K562 (cell line): ENCODE results near the gene HOXA4.

Source experiments
- EP400 ChIP-seq: fragments of 450-650 bp; IDR thresholded peaks from 2 replicates; pipeline ENCODE4 v1.6.1; 2017; ENCODE audit warnings: antibody characterized with exemption, mild to moderate bottlenecking, moderate library complexity
- FOXM1 ChIP-seq, 2 experiments: fragments of 450-650 bp in 1 of 2; sonication (generic) in 1 of 2; formaldehyde crosslinking in 1 of 2; IDR thresholded peaks; 2 replicates each; pipeline versions ENCODE4 v1.6.1 to v1.9.0; 2017 to 2022; ENCODE audit warnings: low read depth in 2 of 2, mild to moderate bottlenecking in 2 of 2, missing genetic modification reagents in 1 of 2, moderate library complexity in 1 of 2
- POLR2A ChIP-seq: fragments of 450-650 bp; conservative IDR thresholded peaks from 2 replicates; pipeline ENCODE4 v1.6.1; 2016
- POLR2AphosphoS5 ChIP-seq: IDR thresholded peaks from 2 replicates; pipeline ENCODE4 v1.6.1; 2011; ENCODE audit warnings: mild to moderate bottlenecking, low read depth, low read length, moderate library complexity; ENCODE audit not compliant: control insufficient read depth, insufficient read depth
- SP2 ChIP-seq: IDR thresholded peaks from 2 replicates; pipeline ENCODE4 v1.6.1; 2011; ENCODE audit warnings: mild to moderate bottlenecking, low read depth, low read length, moderate library complexity; ENCODE audit not compliant: poor library complexity, severe bottlenecking; ENCODE audit errors: extremely low read depth
- ZNF436 ChIP-seq: fragments of 250-450, 450-650 bp; sonication (Bioruptor Pico); formaldehyde crosslinking; IDR thresholded peaks from 2 replicates; pipeline ENCODE4 v1.7.0; 2020; ENCODE audit warnings: mild to moderate bottlenecking
- TF ChIP-seq, protein P1 (sequence below): sonication (generic); formaldehyde crosslinking; IDR thresholded peaks from 2 replicates; pipeline ENCODE4 v1.9.0; 2022; ENCODE audit warnings: mild to moderate bottlenecking, missing genetic modification reagents
- TF ChIP-seq, protein P2 (sequence below), 3 experiments: IDR thresholded peaks in 2 of 3; conservative IDR thresholded peaks in 1 of 3; 2 replicates each; pipeline ENCODE4 v1.5.1; 2011 to 2012; ENCODE audit warnings: low read length in 3 of 3, mild to moderate bottlenecking in 3 of 3, control low read depth in 2 of 3, improper control_type of control experiment in 1 of 3, inconsistent platforms in 1 of 3, low read depth in 1 of 3, mixed read lengths in 1 of 3, moderate library complexity in 1 of 3; ENCODE audit not compliant: insufficient read depth in 2 of 3

DNA sequence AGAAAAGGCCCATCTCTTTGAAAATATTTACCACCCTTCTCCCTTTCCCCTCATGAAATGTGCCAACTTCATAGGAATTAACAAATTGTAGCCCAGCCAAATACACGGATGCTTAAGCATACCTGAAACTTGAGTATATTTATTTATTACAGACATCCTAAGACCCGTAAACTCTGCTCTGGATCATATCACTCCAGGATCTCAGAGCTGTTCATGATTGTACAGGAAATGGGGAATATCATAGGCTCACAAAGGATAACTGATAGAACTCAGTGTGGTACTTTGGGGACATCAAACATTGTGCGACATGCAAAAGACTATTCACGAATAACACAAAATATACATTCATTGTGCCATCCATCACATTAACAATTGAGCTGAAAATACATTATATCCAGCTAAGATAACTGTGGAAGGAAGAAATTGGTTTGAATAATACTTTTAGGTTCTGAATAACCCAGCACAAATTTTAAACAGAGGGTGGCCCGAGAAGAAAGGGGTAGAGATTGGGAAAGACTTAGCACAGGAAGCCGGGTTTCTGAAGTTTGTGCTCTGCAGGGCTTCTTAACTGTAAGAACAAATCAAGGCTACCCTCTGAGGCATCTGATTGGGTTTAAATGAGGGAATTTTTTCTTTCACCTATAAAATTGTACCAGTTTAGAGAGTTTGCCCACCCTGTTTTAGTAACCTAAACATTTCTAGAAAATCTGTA, 37.2 kb downstream of the HOXA4 start:
- no peak for TF ChIP-seq SP2
- TF ChIP-seq EP400: no peak
- no peak for TF ChIP-seq POLR2AphosphoS5
- no peak for TF ChIP-seq FOXM1 (IDR thresholded peaks at IDR 0.05; ENCODE audit: low read depth)
- TF ChIP-seq FOXM1 (CRISPR knock-in tag; IDR thresholded peaks at IDR 0.05; ENCODE audit: low read depth): no peak
- TF ChIP-seq, protein P1, sequence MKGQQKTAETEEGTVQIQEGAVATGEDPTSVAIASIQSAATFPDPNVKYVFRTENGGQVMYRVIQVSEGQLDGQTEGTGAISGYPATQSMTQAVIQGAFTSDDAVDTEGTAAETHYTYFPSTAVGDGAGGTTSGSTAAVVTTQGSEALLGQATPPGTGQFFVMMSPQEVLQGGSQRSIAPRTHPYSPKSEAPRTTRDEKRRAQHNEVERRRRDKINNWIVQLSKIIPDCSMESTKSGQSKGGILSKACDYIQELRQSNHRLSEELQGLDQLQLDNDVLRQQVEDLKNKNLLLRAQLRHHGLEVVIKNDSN (CRISPR knock-in tag): no peak
- TF ChIP-seq, protein P2, sequence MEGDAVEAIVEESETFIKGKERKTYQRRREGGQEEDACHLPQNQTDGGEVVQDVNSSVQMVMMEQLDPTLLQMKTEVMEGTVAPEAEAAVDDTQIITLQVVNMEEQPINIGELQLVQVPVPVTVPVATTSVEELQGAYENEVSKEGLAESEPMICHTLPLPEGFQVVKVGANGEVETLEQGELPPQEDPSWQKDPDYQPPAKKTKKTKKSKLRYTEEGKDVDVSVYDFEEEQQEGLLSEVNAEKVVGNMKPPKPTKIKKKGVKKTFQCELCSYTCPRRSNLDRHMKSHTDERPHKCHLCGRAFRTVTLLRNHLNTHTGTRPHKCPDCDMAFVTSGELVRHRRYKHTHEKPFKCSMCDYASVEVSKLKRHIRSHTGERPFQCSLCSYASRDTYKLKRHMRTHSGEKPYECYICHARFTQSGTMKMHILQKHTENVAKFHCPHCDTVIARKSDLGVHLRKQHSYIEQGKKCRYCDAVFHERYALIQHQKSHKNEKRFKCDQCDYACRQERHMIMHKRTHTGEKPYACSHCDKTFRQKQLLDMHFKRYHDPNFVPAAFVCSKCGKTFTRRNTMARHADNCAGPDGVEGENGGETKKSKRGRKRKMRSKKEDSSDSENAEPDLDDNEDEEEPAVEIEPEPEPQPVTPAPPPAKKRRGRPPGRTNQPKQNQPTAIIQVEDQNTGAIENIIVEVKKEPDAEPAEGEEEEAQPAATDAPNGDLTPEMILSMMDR (IDR thresholded peaks at IDR 0.05 in 2 of 3, conservative IDR thresholded peaks at IDR 0.05 in 1 of 3; ENCODE audit: insufficient read depth in 2 of 3, low read depth in 1 of 3, low read length in 3 of 3): no peak
- no peak for TF ChIP-seq POLR2A
- TF ChIP-seq ZNF436 (CRISPR knock-in tag): no peak
